NCI-H345 treated with DMSO at 0.1 percent for 48 hours (cell line): ENCODE results near the gene NUP93.
"Not testable (repeated sequence)": the region's sequence is repeated elsewhere in the genome, so short reads cannot be mapped to it uniquely, and the experiment has no call there.

Experiments used
- DNase-seq: peaks from one replicate; lab custom pipeline; 2025; ENCODE audit not compliant: unreplicated experiment; lab: John Stamatoyannopoulos, UW

The NUP93 gene

DNA sequence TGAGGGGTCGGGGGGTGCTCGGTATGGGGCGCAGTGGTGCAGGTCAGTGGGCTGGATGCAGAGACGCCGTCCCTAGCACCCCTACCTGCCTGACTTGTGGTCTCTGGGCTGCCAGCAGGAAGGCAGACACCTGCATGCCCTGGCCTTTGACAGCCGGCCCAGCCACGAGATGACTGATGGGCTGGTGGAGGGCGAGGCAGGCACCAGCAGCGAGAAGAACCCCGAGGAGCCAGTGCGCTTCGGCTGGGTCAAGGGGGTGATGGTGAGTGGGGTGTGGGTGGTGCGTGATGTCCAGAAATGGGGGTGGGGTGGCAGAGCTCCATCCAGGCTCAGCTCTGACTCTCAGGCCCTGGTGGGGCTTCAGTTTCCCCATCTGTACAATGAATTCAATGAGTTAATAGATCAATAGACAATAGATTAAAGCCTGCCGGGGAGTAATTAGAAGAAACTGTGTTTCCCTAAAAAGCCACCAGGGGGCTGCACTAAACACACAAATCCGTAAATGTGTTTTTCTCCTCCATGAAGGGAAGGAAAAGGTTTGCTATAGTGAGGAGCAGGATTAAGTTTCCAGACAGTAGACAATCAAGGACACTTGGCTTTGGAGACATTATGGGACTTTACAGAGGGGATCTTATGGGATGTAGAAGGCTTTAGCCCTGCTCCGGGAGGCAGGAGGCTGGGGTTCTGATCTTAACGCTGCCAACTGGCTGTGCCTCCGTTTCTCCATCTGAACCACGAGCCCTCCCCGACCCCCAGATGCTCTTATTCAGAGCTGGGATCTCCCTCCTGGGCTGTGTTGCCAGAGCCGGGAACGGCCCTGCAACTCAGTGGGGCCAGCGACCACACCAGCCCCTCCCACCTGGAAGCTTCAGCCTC lies 137.3 kb downstream of the NUP93 start:
- DNase-seq = peak; percentile 12

GRCh38 chr16:56868175-56868574 lies 138.2 kb downstream of the NUP93 start:
- DNase-seq = no peak

DNA sequence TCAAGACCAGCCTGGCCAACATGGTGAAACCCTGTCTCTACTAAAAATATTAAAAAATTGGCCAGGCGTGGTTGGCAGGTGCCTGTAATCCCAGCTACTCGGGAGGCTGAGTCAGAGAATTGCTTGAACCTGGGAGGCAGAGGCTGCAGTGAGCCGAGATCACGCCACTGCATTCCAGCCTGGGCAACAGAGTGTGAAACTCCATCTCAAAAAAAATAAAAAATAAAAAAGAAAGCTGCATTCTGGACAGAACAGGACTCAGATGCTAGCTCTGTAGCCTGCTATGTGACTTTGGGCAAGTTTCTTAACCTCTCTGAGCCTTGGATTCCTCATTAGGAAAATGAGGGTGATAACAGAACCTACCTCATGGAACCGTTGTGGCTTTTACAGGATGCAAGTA lies 138.8 kb downstream of the NUP93 start:
- DNase-seq = not testable (repeated sequence)

DNA sequence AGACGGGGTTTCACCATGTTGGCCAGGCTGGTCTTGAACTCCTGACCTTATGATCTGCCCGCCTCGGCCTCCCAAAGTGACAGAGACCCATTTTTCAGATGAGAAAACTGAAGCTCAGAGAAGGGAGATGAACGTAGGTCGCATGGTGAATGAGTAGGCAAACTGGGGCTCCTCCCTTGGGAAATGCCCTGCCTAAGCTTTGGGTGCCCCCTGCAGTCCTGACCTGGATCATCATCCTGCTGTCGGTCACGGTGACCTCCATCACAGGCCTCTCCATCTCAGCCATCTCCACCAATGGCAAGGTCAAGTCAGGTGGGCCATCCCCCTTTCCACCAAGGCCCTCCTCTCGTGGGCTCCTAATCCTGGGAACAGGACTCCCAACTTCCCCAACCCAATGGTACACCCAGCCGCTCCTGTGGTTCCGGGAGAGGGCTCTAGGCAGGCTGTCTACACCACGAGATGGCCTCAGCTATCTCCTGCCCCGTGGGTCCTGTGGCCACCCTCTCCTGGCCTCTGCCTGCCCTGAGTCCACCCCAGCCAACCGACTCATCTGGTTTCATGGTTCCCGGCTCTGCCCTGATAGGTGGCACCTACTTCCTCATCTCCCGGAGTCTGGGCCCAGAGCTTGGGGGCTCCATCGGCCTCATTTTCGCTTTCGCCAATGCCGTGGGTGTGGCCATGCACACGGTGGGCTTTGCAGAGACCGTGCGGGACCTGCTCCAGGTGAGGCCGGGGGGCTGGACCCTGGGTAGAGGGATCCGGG lies 139.8 kb downstream of the NUP93 start:
- DNase-seq = no peak

- no peak for DNase-seq
Observed at GRCh38 chr16:56870276-56870888, 140.5 kb downstream of the NUP93 start.

DNA sequence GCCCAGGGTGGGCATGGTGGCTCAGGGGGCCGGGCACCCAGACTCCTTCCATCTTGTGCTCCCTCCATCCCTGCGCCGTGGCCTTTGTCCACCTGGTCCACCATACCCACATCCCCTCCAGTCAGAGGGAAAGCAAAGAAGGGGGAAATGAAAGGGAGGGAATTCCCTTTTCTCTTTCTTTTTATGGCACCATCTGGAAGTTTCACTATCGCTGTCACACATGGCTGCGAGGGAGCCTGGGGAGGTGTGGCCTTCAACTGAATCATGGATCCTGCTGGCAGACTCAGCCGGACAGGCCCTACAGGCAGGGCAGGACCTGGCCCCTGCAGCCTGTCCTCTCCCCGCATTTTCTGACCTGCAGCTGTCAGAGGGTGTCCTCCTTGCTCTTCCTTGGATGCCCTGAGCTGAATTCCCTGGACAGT lies 141.3 kb downstream of the NUP93 start:
- no peak for DNase-seq

DNA sequence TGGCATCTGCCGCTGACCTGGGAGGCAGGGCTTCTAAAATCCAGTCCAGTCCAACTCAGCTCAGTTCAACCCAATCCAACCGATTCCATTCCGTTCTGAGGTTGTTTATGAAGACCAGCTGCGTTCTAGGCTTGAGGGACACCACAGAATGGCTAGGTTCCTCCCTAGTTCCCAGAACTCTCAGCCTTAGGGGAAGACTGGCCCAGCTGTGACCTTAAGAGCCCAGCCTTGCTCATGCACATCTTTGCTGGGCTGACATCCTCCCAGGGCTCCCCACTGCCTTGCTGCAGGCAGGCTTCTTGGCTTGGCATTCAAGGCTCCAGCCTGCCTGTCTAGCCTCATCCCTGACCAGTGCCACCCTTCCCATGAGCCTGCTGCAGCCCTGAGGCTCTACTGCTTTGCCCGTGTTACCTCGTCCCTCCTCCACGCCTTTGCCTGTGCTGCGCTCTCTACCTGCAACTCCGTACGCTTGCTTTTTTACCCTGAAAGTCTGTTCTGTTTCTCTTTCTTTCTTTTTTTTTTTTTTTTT lies 143.0 kb downstream of the NUP93 start:
- DNase-seq = no peak

DNA sequence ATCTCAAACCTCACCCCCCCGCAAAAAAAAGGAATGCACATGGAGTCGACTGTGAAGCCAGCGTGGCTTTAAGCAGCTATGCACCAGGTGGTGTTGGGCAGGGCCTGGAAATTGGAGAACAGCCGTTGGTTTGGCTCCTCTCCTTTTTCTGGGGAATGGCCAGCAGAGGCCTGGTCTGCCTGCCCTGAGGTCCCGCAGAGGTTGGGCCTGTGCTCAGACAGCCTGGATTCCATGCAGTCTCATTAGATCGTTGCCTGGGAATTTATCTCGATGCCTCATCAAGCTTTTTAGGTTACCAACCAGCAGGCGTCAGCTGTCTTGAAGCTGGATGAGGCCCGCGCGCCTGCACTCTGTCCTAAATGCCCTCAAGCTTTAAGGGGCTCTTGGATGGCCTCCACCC lies 144.9 kb downstream of the NUP93 start:
- DNase-seq = no peak

DNA sequence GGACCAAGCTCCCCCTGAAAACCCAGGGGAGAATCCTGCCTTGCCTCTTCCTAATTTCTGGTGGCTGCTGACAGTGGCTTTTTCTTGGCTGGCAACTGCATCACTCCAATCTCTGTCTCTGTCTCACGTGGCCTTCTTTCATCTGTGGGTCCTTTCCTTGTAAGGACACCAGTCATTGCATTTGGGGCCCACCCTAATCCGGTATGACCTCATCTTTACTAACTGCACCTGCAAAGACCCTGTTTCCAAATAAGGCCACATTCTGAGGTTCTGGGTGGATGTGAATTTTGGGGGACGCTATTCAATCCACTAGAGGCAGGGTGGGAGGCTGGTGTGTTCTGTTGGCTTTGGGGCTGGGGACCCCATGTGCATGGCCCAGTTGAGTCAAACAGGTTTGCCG lies 146.1 kb downstream of the NUP93 start:
- no peak for DNase-seq

DNA sequence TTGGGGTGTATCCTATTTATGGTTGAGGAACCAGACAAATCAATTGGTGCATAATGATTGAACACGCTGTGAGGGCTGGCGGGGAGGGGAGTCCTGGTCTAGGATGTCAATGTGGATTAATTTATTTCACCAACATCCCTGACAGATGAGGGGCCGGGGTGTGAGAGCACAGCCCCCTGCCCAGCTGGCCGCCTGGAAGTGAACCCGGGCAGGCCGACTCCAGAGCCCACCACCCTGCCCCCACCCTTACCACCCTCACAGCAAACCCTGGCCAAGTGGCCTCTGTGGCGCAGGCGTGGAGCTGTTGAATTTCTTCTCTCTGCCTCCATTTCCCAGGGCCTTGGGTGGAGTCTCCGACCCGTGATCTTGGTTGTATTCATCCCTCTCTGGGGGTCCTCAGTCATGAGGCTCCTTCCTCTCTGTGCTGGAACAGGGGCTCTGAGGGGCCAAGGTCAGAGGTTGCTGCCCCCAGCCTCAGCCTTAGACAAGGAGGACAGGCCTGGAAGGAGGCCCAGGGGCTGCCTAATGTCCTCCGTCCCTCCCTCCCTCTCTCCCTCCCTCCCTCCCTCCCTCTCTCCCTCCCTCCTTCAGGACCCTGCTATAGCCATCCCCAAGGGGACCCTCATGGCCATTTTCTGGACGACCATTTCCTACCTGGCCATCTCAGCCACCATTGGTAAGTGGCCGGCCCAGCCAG lies 147.7 kb downstream of the NUP93 start:
- no peak for DNase-seq

DNA sequence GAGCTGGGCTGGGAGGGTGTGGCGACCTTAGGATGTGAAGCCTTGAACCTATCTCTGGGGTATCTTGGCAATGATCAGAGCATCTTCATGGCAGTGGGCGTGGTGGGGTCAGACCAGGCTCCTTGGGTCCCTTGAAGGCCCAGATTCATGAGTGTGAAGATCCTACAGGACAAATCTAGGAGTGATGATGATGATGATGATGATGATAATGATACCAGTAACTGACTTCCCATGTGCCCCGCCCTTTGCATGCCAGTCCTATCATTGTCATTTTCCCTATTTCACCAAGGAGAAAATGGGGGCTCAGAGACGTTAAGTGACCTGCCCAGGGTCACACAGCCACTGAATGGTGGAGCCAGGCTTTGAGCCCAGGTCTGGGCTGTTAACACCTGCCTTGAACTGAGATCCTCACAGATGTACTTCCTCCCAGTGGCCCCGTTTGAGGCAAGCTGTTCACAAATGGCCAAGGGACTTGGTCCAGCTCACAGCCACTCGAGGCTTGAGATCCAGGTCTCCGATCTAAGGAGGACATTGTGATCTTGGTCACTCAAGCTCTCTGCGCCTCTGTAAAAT lies 148.4 kb downstream of the NUP93 start:
- DNase-seq = no peak

DNA sequence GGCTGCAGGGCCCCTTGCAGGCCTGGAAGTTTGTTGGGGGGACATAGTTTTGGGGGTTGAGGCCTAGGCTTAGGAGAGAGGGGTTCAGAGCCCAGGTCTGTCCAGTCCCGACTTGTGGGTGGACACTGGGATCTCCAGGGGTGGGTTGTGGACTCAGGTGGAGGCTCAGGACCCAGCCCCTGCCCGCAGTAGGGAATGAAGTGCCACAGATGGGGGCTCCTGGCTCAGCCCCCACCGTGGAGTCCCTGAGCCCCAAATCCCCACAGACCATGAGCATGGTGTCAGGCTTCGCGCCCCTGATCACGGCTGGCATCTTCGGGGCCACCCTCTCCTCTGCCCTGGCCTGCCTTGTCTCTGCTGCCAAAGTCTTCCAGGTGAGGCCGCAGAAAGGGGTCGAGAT lies 149.3 kb downstream of the NUP93 start:
- DNase-seq = no peak

DNA sequence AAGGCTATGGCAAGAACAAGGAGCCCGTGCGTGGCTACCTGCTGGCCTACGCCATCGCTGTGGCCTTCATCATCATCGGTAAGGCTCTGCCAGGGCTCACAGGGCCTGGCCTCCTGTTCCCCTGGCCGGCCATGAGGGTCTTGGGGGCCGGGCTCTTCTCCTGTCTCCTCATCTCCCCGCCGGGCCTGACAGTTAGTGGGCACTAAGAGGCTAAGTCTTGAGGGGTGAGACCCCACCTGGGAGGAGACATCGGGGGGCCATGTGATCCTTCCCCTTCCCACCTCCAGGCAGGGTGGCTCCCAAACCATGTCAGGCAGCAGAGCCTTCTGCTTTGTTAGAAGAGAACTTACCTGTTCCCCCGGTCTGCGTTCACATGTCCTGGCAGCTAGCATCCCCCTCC lies 150.2 kb downstream of the NUP93 start:
- DNase-seq = no peak

GRCh38 chr16:56880685-56881084 lies 150.8 kb downstream of the NUP93 start:
- no peak for DNase-seq

DNA sequence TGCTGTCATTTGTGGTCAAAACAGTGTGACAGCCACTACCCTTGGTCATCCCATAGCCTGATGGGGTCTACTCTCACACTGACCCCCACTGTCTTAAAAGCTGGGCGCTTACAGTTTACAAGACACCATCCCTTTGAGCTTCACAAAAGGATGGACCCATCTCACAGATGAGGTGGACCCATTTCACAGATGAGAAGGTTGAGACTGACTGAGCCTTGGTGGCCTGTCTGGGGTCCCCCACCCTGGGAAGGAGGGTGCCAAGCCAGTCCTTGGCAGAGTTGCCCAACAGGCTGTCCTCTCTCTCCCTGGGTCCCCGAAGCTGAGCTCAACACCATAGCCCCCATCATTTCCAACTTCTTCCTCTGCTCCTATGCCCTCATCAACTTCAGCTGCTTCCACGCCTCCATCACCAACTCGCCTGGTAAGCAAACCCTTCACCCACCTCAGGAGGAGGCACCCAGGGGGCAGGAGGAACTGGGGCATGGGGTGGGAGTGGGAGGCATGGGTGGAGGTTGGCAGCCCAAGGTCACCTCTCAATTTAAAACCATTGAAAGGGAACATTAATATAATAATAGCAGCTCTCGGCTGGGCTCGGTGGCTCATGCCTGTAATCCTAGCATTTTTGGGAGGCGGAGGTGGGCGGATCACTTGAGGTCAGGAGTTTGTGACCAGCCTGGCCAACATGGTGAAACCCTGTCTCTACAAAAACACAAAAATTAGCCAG lies 152.3 kb downstream of the NUP93 start:
- DNase-seq = no peak

DNA sequence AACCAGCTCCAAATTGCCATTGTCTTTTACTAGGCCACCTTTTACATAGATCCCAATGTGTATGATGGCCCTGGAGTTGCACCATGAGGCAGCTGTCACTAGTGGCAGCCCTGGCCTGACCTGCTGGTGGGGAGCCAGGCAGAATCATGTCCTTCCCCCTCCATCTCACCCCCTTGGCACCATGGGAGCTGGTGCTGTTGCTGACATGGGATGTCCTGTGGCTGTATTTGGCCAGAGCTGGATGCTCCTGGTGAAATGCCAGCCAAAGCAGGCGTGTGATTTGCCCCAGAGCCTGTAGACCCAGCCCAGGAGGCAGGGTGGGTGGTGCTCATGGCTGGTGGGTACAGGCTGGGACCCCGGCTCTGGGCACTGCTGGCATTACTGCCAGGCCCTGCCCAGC lies 153.7 kb downstream of the NUP93 start:
- DNase-seq = no peak

DNA sequence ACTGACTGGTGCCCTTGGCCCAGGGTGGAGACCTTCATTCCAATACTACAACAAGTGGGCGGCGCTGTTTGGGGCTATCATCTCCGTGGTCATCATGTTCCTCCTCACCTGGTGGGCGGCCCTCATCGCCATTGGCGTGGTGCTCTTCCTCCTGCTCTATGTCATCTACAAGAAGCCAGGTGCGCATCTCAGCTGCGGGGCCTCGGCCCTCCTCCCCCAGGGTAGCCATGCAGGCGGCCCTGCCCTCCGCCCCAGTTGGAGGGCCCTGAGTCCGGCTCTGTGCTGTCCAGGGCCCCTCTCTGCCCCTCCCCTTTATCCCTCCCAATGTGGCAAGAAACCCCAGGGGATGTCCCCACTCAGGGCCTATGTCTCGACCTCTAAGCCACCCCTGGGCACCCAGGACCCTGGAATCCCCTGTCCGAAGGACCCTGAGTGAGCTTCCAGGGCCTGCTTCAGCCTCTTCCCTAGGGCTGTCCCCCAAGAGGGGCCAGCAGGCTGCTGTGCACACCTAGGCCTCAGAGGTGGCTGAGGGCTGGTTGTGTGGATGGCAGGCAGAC lies 154.2 kb downstream of the NUP93 start:
- DNase-seq = no peak

DNA sequence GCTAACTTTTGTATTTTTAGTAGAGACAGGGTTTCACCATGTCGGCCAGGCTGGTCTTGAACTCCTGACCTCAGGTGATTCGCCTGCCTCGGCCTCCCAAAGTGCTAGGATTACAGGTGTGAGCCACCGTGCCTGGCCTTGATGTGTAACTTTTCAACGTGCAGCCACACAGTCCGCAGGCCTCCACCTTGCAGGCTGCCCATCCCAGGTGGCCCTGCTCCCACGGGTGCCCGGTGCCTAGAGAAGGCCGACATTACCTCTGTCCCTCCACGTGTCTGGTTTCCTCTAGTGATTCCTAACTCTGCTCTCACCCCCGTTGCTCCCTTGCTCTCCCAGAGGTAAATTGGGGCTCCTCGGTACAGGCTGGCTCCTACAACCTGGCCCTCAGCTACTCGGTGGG lies 155.0 kb downstream of the NUP93 start:
- DNase-seq = not testable (repeated sequence)

DNA sequence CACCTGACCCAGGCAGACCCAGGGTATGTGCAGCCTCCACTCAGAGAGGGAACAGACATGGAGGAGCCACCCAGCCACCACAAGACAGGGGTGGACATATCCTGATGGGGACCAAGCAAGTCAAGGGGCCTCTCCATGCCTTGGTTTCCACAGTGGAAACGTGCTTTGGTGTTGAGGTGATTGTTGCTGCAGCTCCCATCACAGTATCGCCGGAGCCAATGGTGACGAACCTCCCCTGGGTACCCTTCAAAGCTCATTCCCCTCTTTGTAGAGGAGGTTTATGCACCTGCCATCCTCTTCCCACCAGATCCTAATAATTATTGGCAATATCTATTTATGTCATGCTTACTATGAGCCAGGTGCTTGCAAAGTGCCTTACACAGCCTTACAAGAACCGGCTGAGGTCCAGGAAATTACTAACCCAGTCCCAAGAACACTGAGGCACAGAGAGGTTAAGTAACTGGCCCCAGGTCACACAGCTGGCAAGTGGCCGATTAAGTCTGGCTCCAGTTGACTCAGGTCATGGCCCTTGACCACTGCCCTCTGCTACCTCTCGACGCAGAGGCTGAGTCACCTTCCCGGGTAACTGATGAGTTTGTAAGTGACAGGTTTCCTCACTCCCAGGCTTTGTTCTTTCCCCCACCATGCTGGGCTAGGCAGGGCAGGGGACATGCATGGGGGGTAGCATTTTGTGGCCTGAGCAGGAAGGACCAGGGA lies 155.7 kb downstream of the NUP93 start:
- DNase-seq = no peak
